ENCODE results near the gene SAFB2.

The SAFB2 gene

DNA sequence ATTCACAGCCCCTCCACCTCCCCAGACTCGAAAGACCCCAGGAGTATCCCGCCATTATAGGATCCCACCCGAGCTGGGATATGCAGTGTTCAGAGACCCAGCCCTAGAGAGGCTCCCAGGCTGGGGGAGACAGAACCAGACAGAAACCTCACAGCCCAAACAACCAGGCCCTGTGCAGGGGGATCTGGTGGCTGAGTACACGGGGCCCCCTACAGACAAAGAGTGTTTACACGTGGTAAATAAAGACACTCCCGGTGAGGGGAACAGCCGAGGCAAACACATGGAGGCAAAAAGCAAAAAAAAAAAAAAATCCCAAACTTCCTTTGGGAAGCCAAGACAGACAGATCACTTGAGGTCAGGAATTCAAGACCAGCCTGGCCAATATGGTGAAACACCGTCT lies 79.9 kb downstream of the SAFB2 start:
- DNase-seq (ENCODE audit: low spot score): no peak

GRCh38 chr19:5541456-5541855 lies 81.1 kb downstream of the SAFB2 start:
- DNase-seq (ENCODE audit: low spot score): no peak

- DNase-seq (ENCODE audit: low spot score): no peak
Observed at GRCh38 chr19:5540208-5540607, 82.4 kb downstream of the SAFB2 start.

DNA sequence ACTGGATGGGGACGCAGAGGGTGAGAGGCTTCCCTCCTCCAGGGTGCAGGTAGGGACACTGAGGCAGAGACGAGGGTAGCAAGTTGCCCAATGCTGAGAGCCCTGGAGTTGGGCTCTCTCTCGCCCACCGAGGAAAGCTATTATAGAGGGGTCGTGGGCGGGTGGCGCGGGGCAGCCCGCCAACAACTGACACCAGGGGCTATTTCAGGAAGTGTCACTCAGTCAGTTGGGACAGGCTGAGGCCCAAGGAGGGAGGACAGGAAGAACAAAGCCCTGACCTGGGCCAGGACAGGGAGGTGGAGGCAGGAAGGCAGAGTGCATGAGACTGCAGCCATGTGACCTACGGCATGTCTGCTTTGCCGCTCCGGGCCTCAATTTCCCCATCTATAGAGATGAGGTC lies 84.7 kb downstream of the SAFB2 start:
- DNase-seq (ENCODE audit: low spot score): no peak
